Neural progenitor cell (in vitro differentiated cells): Measurements from ENCODE around the gene ADORA1.

Source experiments
- EZH2phosphoT487 ChIP-seq: fragments of 200-600 bp; sonication (generic); IDR thresholded peaks from 2 replicates; pipeline ENCODE4 v1.6.1; 2017; ENCODE audit warnings: antibody characterized with exemption
- TF ChIP-seq, protein P1 (sequence below): fragments of 200-600 bp; sonication (generic); IDR thresholded peaks from 2 replicates; pipeline ENCODE4 v1.5.1; 2017; ENCODE audit warnings: antibody characterized with exemption, mild to moderate bottlenecking

DNA sequence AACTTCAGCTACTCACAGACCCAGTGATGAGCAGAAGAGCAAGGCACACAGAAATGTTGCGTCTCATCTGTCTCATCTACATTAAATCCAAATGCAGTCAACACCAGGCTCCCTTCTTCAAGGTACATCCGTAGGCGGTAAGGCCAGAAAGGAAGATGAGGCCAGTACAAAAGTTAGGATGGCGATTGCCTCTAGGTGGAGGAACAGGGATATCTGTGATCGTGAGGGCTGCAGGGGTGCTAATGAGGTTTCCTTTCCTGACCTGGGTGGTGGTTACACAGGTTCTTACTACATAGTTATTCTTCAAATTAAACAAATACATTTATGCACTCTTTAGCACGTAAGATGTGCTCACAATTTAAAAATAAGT lies 49.5 kb downstream of the ADORA1 start:
- TF ChIP-seq, protein P1, sequence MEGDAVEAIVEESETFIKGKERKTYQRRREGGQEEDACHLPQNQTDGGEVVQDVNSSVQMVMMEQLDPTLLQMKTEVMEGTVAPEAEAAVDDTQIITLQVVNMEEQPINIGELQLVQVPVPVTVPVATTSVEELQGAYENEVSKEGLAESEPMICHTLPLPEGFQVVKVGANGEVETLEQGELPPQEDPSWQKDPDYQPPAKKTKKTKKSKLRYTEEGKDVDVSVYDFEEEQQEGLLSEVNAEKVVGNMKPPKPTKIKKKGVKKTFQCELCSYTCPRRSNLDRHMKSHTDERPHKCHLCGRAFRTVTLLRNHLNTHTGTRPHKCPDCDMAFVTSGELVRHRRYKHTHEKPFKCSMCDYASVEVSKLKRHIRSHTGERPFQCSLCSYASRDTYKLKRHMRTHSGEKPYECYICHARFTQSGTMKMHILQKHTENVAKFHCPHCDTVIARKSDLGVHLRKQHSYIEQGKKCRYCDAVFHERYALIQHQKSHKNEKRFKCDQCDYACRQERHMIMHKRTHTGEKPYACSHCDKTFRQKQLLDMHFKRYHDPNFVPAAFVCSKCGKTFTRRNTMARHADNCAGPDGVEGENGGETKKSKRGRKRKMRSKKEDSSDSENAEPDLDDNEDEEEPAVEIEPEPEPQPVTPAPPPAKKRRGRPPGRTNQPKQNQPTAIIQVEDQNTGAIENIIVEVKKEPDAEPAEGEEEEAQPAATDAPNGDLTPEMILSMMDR = no peak
- TF ChIP-seq EZH2phosphoT487 = no peak
